ENCODE measurements around the gene TRIP10.
"Not testable (repeated sequence)": the region's sequence is repeated elsewhere in the genome, so short reads cannot be mapped to it uniquely, and the experiment has no call there.

The TRIP10 gene

DNA sequence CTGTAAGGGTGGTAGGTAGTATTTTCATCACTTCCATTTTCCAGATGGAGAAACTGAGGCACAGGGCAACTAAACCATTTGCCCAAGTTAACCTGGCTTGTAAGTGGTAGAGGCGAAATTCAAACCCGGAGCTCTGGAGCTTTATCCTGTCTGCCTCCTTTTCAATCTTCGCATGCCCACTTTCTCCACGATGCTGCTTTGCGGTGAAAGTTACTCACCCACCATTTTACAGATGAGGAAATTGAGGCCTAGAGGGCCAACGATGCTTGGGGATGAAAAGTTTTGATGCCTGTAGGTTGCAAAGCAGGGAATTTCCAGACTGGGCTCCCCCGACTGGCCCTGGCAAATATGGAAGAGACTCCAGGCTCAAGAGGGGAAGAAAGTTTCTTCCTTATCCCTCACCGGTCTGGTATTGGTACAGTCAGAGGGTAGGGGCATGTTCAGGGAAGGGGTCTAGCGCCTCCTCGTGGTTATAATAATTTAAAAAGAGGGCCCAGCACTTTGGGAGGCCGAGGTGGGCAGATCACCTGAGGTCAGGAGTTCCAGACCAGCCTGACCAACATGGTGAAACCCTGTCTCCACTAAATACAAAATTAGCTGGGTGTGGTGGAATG, 29.6 kb downstream of the TRIP10 start:
- TF ChIP-seq ZFP30 (CRISPR knock-in tag; IDR thresholded peaks at IDR 0.05) (no peak), ZC3H10 (CRISPR knock-in tag; IDR thresholded peaks at IDR 0.05) (no peak)
- ATAC-seq, result peak; percentile 61

DNA sequence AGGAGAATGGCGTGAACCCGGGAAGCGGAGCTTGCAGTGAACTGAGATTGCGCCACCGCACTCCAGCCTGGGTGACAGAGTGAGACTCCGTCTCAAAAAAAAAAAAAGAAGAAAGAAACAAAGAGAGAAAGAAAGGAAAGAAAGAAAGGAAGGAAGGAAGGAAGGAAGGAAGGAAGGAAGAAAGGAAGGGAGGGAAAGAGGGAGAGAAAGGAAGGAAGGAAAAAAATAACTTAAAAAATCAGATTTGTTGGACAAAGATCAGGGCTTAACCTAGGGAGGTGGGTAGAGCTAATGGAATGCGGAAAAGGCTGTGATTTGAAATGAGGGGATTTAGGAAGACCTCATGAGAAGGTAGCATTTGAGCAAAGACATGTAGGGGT, 32.2 kb downstream of the TRIP10 start:
- not testable (repeated sequence) for ATAC-seq

- no peak for TF ChIP-seq ZNF8 (CRISPR knock-in tag; IDR thresholded peaks at IDR 0.05)
- TF ChIP-seq CREB5 (CRISPR knock-in tag; IDR thresholded peaks at IDR 0.05; ENCODE audit: low read depth), result no peak
- no peak for TF ChIP-seq ESRRG (CRISPR knock-in tag; IDR thresholded peaks at IDR 0.05)
- TF ChIP-seq PPARA (CRISPR knock-in tag; IDR thresholded peaks at IDR 0.05; ENCODE audit: borderline replicate concordance), result no peak
- TF ChIP-seq ARNTL (CRISPR knock-in tag; IDR thresholded peaks at IDR 0.05; ENCODE audit: borderline replicate concordance, low read depth), result no peak
- no peak for TF ChIP-seq GLIS3 (CRISPR knock-in tag; IDR thresholded peaks at IDR 0.05)
- no peak for TF ChIP-seq ZNF70 (CRISPR knock-in tag; IDR thresholded peaks at IDR 0.05)
- TF ChIP-seq ZNF565 (CRISPR knock-in tag; conservative IDR thresholded peaks at IDR 0.05; ENCODE audit: low read depth), result no peak
- TF ChIP-seq TCF4 (CRISPR knock-in tag; IDR thresholded peaks at IDR 0.05; ENCODE audit: borderline replicate concordance), result no peak
- no peak for TF ChIP-seq ISL1 (CRISPR knock-in tag; IDR thresholded peaks at IDR 0.05)
- no peak for TF ChIP-seq SNAI2 (CRISPR knock-in tag; IDR thresholded peaks at IDR 0.05)
- TF ChIP-seq OSR1 (CRISPR knock-in tag; IDR thresholded peaks at IDR 0.05), result no peak
- TF ChIP-seq BACH2 (CRISPR knock-in tag; IDR thresholded peaks at IDR 0.05; ENCODE audit: borderline replicate concordance), result no peak
- no peak for TF ChIP-seq ZFP3 (CRISPR knock-in tag; IDR thresholded peaks at IDR 0.05)
- TF ChIP-seq TSHZ2 (CRISPR knock-in tag; IDR thresholded peaks at IDR 0.05), result no peak
- TF ChIP-seq RARB (CRISPR knock-in tag; IDR thresholded peaks at IDR 0.05), result no peak
- no peak for TF ChIP-seq ZC3H10 (CRISPR knock-in tag; IDR thresholded peaks at IDR 0.05)
- TF ChIP-seq TOX (CRISPR knock-in tag; IDR thresholded peaks at IDR 0.05; ENCODE audit: borderline replicate concordance), result no peak
- no peak for TF ChIP-seq PATZ1 (CRISPR knock-in tag; IDR thresholded peaks at IDR 0.05; ENCODE audit: borderline replicate concordance)
- ATAC-seq, result peak; percentile 16; the same call in 1 of the 3 replicates
Measured at GRCh38 chr19:6772028-6772865, 32.8 kb downstream of the TRIP10 start, which contains the start of gene VAV1. Gene VAV1 (plus strand): TSS chr19:6772708. CDS start chr19:6772808, 100 bp downstream.

- no peak; the same call in 2 of the 3 replicates for ATAC-seq
Measured at GRCh38 chr19:6772866-6773322, 33.4 kb downstream of the TRIP10 start.

More at GRCh38 chr19:6772866-6773322, 33.4 kb downstream of the TRIP10 start:
- TF ChIP-seq GLIS3 (CRISPR knock-in tag; IDR thresholded peaks at IDR 0.05) (no peak), ZC3H10 (CRISPR knock-in tag; IDR thresholded peaks at IDR 0.05) (no peak)
- TF ChIP-seq, protein P1, sequence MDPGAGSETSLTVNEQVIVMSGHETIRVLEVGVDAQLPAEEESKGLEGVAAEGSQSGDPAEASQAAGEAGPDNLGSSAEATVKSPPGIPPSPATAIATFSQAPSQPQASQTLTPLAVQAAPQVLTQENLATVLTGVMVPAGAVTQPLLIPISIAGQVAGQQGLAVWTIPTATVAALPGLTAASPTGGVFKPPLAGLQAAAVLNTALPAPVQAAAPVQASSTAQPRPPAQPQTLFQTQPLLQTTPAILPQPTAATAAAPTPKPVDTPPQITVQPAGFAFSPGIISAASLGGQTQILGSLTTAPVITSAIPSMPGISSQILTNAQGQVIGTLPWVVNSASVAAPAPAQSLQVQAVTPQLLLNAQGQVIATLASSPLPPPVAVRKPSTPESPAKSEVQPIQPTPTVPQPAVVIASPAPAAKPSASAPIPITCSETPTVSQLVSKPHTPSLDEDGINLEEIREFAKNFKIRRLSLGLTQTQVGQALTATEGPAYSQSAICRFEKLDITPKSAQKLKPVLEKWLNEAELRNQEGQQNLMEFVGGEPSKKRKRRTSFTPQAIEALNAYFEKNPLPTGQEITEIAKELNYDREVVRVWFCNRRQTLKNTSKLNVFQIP (CRISPR knock-in tag; IDR thresholded peaks at IDR 0.05; ENCODE audit: borderline replicate concordance, low read depth), result no peak
